ENCODE measurements around the gene LRRN4CL. TPM values are rescaled to one million over a fixed set of nuclear protein-coding genes. Genes with fewer than 3 reads are reported as not detected.
"Not testable (repeated sequence)": the region's sequence is repeated elsewhere in the genome, so short reads cannot be mapped to it uniquely, and the experiment has no call there.

Gene LRRN4CL
- total RNA-seq, 1 donor from 2014 or later, result not detected

DNA sequence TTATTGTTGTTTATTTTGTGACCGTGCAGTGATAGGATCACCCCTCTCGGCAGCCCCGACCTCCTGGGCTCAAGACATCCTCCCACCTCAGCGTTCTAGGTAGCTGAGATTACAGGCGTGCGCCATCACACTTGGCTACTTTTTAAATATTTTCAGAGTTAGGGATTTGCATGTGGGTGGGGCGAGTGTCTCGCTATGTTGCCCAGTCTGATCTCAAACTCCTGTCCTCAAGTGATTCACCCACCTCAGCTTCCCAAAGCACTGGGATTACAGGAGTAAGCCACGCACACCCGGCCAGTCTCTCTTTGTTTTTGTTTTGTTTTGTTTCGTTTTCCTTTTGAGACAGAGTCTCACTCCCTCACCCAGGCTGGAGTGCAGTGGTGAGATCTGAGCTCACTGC, 35.0 kb downstream of the LRRN4CL start:
- no peak overlapping the region for H2AFZ ChIP-seq (replicated peaks)
- H3K27ac Mint-ChIP-seq, result peak overlapping the region; percentile 42

DNA sequence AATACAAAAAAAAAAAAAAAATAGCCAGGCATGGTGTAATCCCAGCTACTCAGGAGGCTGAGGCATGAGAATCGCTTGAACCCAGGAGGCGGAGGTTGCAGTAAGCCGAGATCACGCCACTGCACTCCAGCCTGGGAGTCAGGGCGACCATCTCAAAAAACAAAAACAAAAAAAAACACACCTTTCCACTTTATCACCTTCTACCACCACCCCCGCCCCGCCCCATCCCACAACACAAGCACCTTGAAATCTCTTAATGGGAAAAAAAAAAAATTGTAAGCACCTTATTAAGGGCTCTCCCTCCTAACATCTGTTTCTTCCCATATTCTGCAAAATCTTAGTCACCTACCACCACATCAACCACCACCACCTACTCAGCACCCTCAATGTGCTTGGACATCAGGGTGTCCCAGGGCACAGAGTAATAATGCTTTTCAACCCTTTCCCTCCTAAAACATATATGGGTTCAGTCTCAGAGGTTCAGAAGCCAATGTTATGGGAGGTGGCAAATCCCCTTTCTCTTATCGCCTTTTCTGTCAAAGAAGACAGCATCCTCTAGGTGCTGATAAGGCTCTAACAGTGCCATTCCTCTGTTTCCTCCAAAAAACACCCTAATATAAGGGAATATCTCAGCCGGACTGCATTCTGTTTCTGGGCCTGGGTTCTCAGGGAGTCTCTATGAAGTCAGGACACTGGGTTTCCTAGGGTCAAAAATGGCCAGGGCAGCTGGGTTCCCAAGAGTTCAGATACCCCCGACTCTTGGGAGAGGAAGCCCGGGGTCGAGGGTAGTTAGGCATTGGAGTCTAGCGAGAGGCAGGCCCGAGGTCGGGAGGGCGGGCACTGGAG, 36.9 kb downstream of the LRRN4CL start:
- Mint-ChIP-seq H3K9me3 (no peaks in the 10 kb centered on the region), H3K4me3 (peak overlapping the region; percentile 93), H3K36me3 (peaks cover 2% of the 10 kb centered on the region), H3K27ac (peak overlapping the region; percentile 90), H3K27me3 (ENCODE audit: insufficient read depth, low read depth) (no peaks in the 10 kb centered on the region), H3K4me1 (peaks cover 21% of the 10 kb centered on the region)
- H2AFZ ChIP-seq (replicated peaks), result peak overlapping the region; percentile 98
- peak overlapping the region; percentile 90 for H3K4me2 ChIP-seq
- H3K9me3 ChIP-seq (ENCODE audit: low read depth), result no peaks in the 10 kb centered on the region
- H4K20me1 ChIP-seq (ENCODE audit: low read depth), result peaks cover 3% of the 10 kb centered on the region
- peak overlapping the region; percentile 90 for H3K4me3 ChIP-seq
- H3K4me1 ChIP-seq, result no peaks in the 10 kb centered on the region
- H3K79me2 ChIP-seq (ENCODE audit: low read depth), result peaks cover 29% of the 10 kb centered on the region
- TF ChIP-seq, protein P1, sequence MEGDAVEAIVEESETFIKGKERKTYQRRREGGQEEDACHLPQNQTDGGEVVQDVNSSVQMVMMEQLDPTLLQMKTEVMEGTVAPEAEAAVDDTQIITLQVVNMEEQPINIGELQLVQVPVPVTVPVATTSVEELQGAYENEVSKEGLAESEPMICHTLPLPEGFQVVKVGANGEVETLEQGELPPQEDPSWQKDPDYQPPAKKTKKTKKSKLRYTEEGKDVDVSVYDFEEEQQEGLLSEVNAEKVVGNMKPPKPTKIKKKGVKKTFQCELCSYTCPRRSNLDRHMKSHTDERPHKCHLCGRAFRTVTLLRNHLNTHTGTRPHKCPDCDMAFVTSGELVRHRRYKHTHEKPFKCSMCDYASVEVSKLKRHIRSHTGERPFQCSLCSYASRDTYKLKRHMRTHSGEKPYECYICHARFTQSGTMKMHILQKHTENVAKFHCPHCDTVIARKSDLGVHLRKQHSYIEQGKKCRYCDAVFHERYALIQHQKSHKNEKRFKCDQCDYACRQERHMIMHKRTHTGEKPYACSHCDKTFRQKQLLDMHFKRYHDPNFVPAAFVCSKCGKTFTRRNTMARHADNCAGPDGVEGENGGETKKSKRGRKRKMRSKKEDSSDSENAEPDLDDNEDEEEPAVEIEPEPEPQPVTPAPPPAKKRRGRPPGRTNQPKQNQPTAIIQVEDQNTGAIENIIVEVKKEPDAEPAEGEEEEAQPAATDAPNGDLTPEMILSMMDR (IDR thresholded peaks at IDR 0.05), result peak; percentile 2
- TF ChIP-seq EZH2phosphoT487 (IDR thresholded peaks at IDR 0.05), result no peak
- H3K27ac ChIP-seq, result peak overlapping the region; percentile 40
- H3K27me3 ChIP-seq, result no peaks in the 10 kb centered on the region
- peaks cover 17% of the 10 kb centered on the region for H3F3A ChIP-seq (ENCODE audit: low read depth)
- peak overlapping the region; percentile 89 for H3K9ac ChIP-seq
- DNase-seq (ENCODE audit: low spot score), result no peak
- no peaks in the 10 kb centered on the region for H3K36me3 ChIP-seq

More for the DNA sequence above, 35.0 kb downstream of the LRRN4CL start:
- Histone ChIP-seq H3K79me2 (ENCODE audit: low read depth) (peaks cover 29% of the 10 kb centered on the region), H3K27me3 (no peaks in the 10 kb centered on the region), H3K9ac (no peak overlapping the region), H3K4me3 (no peak overlapping the region), H3K27ac (no peak overlapping the region), H3F3A (ENCODE audit: low read depth) (peaks cover 14% of the 10 kb centered on the region), H3K4me1 (no peaks in the 10 kb centered on the region), H3K36me3 (no peaks in the 10 kb centered on the region), H4K20me1 (ENCODE audit: low read depth) (no peaks in the 10 kb centered on the region), H3K9me3 (ENCODE audit: low read depth) (no peaks in the 10 kb centered on the region), H3K4me2 (no peak overlapping the region)
- Mint-ChIP-seq H3K9me3 (no peaks in the 10 kb centered on the region), H3K4me1 (peaks cover 21% of the 10 kb centered on the region), H3K4me3 (peak overlapping the region; percentile 76), H3K27me3 (ENCODE audit: insufficient read depth, low read depth) (no peaks in the 10 kb centered on the region), H3K36me3 (no peaks in the 10 kb centered on the region)
- TF ChIP-seq EZH2 (IDR thresholded peaks at IDR 0.05) (no peak), EZH2phosphoT487 (IDR thresholded peaks at IDR 0.05) (no peak)
- TF ChIP-seq, protein P1 (IDR thresholded peaks at IDR 0.05), result no peak
- no peak for DNase-seq (ENCODE audit: low spot score)

DNA sequence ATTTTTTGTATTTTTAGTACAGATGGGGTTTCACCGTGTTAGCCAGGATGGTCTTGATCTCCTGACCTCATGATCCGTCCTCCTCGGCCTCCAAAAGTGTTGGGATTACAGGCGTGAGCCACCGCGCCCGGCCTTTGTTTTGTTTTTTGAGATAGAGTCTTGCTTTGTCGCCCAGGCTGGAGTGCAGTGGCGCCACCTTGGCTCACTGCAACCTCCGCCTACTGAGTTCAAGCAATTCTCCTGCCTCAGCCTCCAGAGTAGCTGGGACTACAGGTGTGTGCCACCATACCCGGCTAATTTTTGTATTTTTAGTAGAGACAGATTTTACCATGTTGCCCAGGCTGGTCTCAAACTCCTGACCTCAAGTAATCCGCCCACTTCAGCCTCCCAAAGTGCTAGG, 39.0 kb downstream of the LRRN4CL start:
- peaks cover 40% of the 10 kb centered on the region for H3K79me2 ChIP-seq (ENCODE audit: low read depth)
- H3K27me3 Mint-ChIP-seq (ENCODE audit: insufficient read depth, low read depth), result not testable (repeated sequence)

DNA sequence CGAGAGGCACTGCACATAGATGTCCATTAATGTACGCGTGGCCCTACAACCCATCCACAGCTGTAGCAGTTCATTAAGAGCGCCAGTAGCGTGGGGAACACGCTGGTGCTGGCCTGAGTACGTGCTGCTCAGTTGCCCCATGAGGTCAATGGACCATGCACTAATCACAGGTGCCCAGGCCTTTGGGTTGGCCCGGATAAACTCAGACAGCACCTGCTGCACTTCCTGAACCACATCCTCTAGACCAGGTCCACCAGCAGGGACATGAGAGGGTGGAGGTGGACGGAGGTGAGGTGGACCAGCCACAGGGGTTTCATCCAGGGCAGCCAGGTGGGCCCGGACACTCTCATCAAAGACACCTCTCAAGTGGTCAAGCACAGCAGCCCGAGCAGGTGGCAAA, 39.8 kb downstream of the LRRN4CL start:
- Histone ChIP-seq H3K27ac (no peak overlapping the region), H4K20me1 (ENCODE audit: low read depth) (peaks cover 16% of the 10 kb centered on the region), H3K9ac (no peak overlapping the region), H3K4me1 (peaks cover 6% of the 10 kb centered on the region), H3F3A (ENCODE audit: low read depth) (peaks cover 24% of the 10 kb centered on the region), H3K4me2 (no peak overlapping the region), H3K36me3 (no peaks in the 10 kb centered on the region), H2AFZ (replicated peaks) (no peak overlapping the region), H3K4me3 (no peak overlapping the region), H3K9me3 (ENCODE audit: low read depth) (no peaks in the 10 kb centered on the region), H3K27me3 (no peaks in the 10 kb centered on the region), H3K79me2 (ENCODE audit: low read depth) (peaks cover 48% of the 10 kb centered on the region)
- no peak overlapping the region for H3K27ac Mint-ChIP-seq
- peaks cover 8% of the 10 kb centered on the region for H3K27me3 Mint-ChIP-seq (ENCODE audit: insufficient read depth, low read depth)
- no peaks in the 10 kb centered on the region for H3K9me3 Mint-ChIP-seq
- peaks cover 5% of the 10 kb centered on the region for H3K36me3 Mint-ChIP-seq
- TF ChIP-seq EZH2 (IDR thresholded peaks at IDR 0.05) (no peak), EZH2phosphoT487 (IDR thresholded peaks at IDR 0.05) (no peak)
- TF ChIP-seq, protein P1 (IDR thresholded peaks at IDR 0.05), result no peak
- peaks cover 28% of the 10 kb centered on the region for H3K4me1 Mint-ChIP-seq
- no peak overlapping the region for H3K4me3 Mint-ChIP-seq
- no peak for DNase-seq (ENCODE audit: low spot score)

More for the DNA sequence above, 39.0 kb downstream of the LRRN4CL start:
- Histone ChIP-seq H3F3A (ENCODE audit: low read depth) (peaks cover 24% of the 10 kb centered on the region), H4K20me1 (ENCODE audit: low read depth) (peaks cover 11% of the 10 kb centered on the region)
- not testable (repeated sequence) for H3K4me2 ChIP-seq; H3K4me1 ChIP-seq; H3K9ac ChIP-seq; H3K27ac ChIP-seq; H3K9me3 Mint-ChIP-seq; H3K36me3 Mint-ChIP-seq; H3K9me3 ChIP-seq (ENCODE audit: low read depth); DNase-seq (ENCODE audit: low spot score); H3K27me3 ChIP-seq; H2AFZ ChIP-seq (replicated peaks); H3K4me3 ChIP-seq; H3K36me3 ChIP-seq; H3K27ac Mint-ChIP-seq
- Mint-ChIP-seq H3K4me3 (peak overlapping the region; percentile 53), H3K4me1 (peaks cover 25% of the 10 kb centered on the region)

Measured in neural progenitor cell (in vitro differentiated cells).